WTC11 (cell line): Measurements from ENCODE around the gene CCDC28B. TPM values are rescaled to one million over a fixed set of nuclear protein-coding genes. Genes with fewer than 3 reads are reported as not detected.
A peak's percentile ranks its signal among the peaks of the same experiment; 100 is the strongest.

Source experiments
- ATAC-seq: fragments of 200-7000 bp; cut with Tn5 transposase; 2 replicates; pipeline ENCODE4 v1.10.0; 2021; ENCODE audit warnings: mild to moderate bottlenecking, moderate library complexity
- CTCF ChIA-PET: fragments of 300-600 bp; sonication (Branson Sonifier 250); formaldehyde crosslinking; loops from one replicate; lab custom pipeline; 2021; ENCODE audit warnings: antibody characterized with exemption; lab: Charles Lee
- POLR2A ChIA-PET: fragments of 350-600 bp; sonication (Branson Sonifier 250); formaldehyde crosslinking; loops from one replicate; lab custom pipeline; 2021; ENCODE audit warnings: antibody characterized with exemption; lab: Charles Lee
- DNase-seq: peaks from one replicate; pipeline ENCODE4 v3.0.0; 2021; ENCODE audit warnings: low spot score
- H3K27ac Mint-ChIP-seq: 2 replicates; pipeline ENCODE4 v1.8.0; 2021; ENCODE audit warnings: mixed read lengths
- H3K27me3 Mint-ChIP-seq: 2 replicates; pipeline ENCODE4 v1.8.0; 2021; ENCODE audit warnings: low read depth, mild to moderate bottlenecking, moderate library complexity, mixed read lengths
- H3K36me3 Mint-ChIP-seq: 2 replicates; pipeline ENCODE4 v1.8.0; 2021; ENCODE audit warnings: mixed read lengths
- H3K4me1 Mint-ChIP-seq: 2 replicates; pipeline ENCODE4 v1.8.0; 2022; ENCODE audit warnings: mixed read lengths
- H3K4me3 Mint-ChIP-seq: 2 replicates; pipeline ENCODE4 v1.8.0; 2021; ENCODE audit warnings: mild to moderate bottlenecking, moderate library complexity, mixed read lengths
- H3K9me3 Mint-ChIP-seq: 2 replicates; pipeline ENCODE4 v1.8.0; 2021; ENCODE audit warnings: mixed read lengths
- AR ChIP-seq: fragments of 250-450 bp; sonication (Bioruptor Pico); IDR thresholded peaks from 2 replicates; pipeline ENCODE4 v1.9.0; 2021; ENCODE audit warnings: mild to moderate bottlenecking
- ATF1 ChIP-seq: sonication (generic); formaldehyde crosslinking; IDR thresholded peaks from 2 replicates; pipeline ENCODE4 v1.8.1; 2023; ENCODE audit warnings: mild to moderate bottlenecking, moderate library complexity, missing genetic modification reagents
- ATF2 ChIP-seq: sonication (generic); formaldehyde crosslinking; IDR thresholded peaks from 2 replicates; pipeline ENCODE4 v1.8.1; 2022; ENCODE audit warnings: low read depth, missing genetic modification reagents, borderline replicate concordance
- ATF6 ChIP-seq: sonication (generic); formaldehyde crosslinking; IDR thresholded peaks from 2 replicates; pipeline ENCODE4 v1.8.1; 2023; ENCODE audit warnings: mild to moderate bottlenecking, missing genetic modification reagents
- CBFB ChIP-seq: sonication (generic); formaldehyde crosslinking; IDR thresholded peaks from 2 replicates; pipeline ENCODE4 v1.8.1; 2022; ENCODE audit warnings: mild to moderate bottlenecking, low read depth, missing genetic modification reagents
- E2F4 ChIP-seq: sonication (generic); formaldehyde crosslinking; IDR thresholded peaks from 2 replicates; pipeline ENCODE4 v1.8.1; 2022; ENCODE audit warnings: low read depth, mild to moderate bottlenecking, moderate library complexity, missing genetic modification reagents, borderline replicate concordance
- E2F5 ChIP-seq: sonication (generic); formaldehyde crosslinking; IDR thresholded peaks from 2 replicates; pipeline ENCODE4 v1.8.1; 2022; ENCODE audit warnings: mild to moderate bottlenecking, moderate library complexity, missing genetic modification reagents
- ESRRA ChIP-seq: sonication (generic); formaldehyde crosslinking; IDR thresholded peaks from 2 replicates; pipeline ENCODE4 v1.8.1; 2022; ENCODE audit warnings: mild to moderate bottlenecking, missing genetic modification reagents, borderline replicate concordance
- HMGA2 ChIP-seq: fragments of 250-450 bp; sonication (Bioruptor Pico); IDR thresholded peaks from 2 replicates; pipeline ENCODE4 v1.4.0; 2021; ENCODE audit warnings: mild to moderate bottlenecking, moderate library complexity
- HMGXB4 ChIP-seq: sonication (generic); formaldehyde crosslinking; IDR thresholded peaks from 2 replicates; pipeline ENCODE4 v1.8.1; 2023; ENCODE audit warnings: mild to moderate bottlenecking, moderate library complexity, missing genetic modification reagents
- IRF1 ChIP-seq: sonication (generic); formaldehyde crosslinking; IDR thresholded peaks from 2 replicates; pipeline ENCODE4 v1.8.0; 2023; ENCODE audit warnings: missing genetic modification reagents
- KAT7 ChIP-seq: sonication (generic); formaldehyde crosslinking; IDR thresholded peaks from 2 replicates; pipeline ENCODE4 v1.8.1; 2023; ENCODE audit warnings: missing genetic modification reagents, mild to moderate bottlenecking, borderline replicate concordance
- MXD4 ChIP-seq: fragments of 250-450 bp; sonication (Bioruptor Pico); IDR thresholded peaks from 2 replicates; pipeline ENCODE4 v1.8.0; 2021; ENCODE audit warnings: mild to moderate bottlenecking, moderate library complexity, borderline replicate concordance
- MYBL2 ChIP-seq: sonication (generic); formaldehyde crosslinking; IDR thresholded peaks from 2 replicates; pipeline ENCODE4 v1.8.1; 2023; ENCODE audit warnings: mild to moderate bottlenecking, moderate library complexity, missing genetic modification reagents
- NR1H2 ChIP-seq: sonication (generic); formaldehyde crosslinking; IDR thresholded peaks from 2 replicates; pipeline ENCODE4 v1.9.0; 2021; ENCODE audit warnings: mild to moderate bottlenecking, moderate library complexity, missing genetic modification reagents
- NR2C2 ChIP-seq: sonication (generic); formaldehyde crosslinking; IDR thresholded peaks from 2 replicates; pipeline ENCODE4 v1.8.0; 2022; ENCODE audit warnings: mild to moderate bottlenecking, missing genetic modification reagents
- SP1 ChIP-seq: sonication (generic); formaldehyde crosslinking; conservative IDR thresholded peaks from 2 replicates; pipeline ENCODE4 v1.8.1; 2022; ENCODE audit warnings: missing genetic modification reagents
- ZBTB21 ChIP-seq: sonication (generic); formaldehyde crosslinking; IDR thresholded peaks from 2 replicates; pipeline ENCODE4 v1.8.1; 2023; ENCODE audit warnings: mild to moderate bottlenecking, missing genetic modification reagents, borderline replicate concordance
- ZNF138 ChIP-seq: sonication (generic); formaldehyde crosslinking; conservative IDR thresholded peaks from 2 replicates; pipeline ENCODE4 v1.8.1; 2022; ENCODE audit warnings: mild to moderate bottlenecking, moderate library complexity, missing genetic modification reagents
- ZNF232 ChIP-seq: sonication (generic); formaldehyde crosslinking; IDR thresholded peaks from 2 replicates; pipeline ENCODE4 v1.8.0; 2022; ENCODE audit warnings: mild to moderate bottlenecking, missing genetic modification reagents
- ZNF423 ChIP-seq: fragments of 250-450 bp; sonication (Bioruptor Pico); IDR thresholded peaks from 2 replicates; pipeline ENCODE4 v2.1.2; 2022; ENCODE audit warnings: mild to moderate bottlenecking, moderate library complexity
- ZNF425 ChIP-seq: fragments of 250-450 bp; sonication (Bioruptor Pico); conservative IDR thresholded peaks from 2 replicates; pipeline ENCODE4 v1.9.0; 2021; ENCODE audit warnings: mild to moderate bottlenecking
- ZNF671 ChIP-seq: fragments of 250-450 bp; sonication (Bioruptor Pico); IDR thresholded peaks from 2 replicates; pipeline ENCODE4 v1.8.0; 2021; ENCODE audit warnings: mild to moderate bottlenecking
- total RNA-seq: library from RNA; stranded (reverse); gene quantifications from 3 replicates; pipeline ENCODE4 v1.2.3, GENCODE V29; 2021

The CCDC28B gene
- total RNA-seq, 1 experiment from 2014 or later: 34.4 TPM

- DNase-seq (peak; percentile 96), ATAC-seq (peak; percentile 85)
- CTCF ChIA-PET: interaction anchor here (0.5 to 6.1 kb wide), 51 partner anchors 10 to 459 kb away, joined by 3 to 75 read pairs (median 5); partner anchors contain the start of genes BSDC1, CCDC28B, DCDC2B and EIF3I
- peak overlapping the region; percentile 53 for H3K27ac Mint-ChIP-seq
- H3K9me3 Mint-ChIP-seq: no peaks in the 10 kb centered on the region
- peaks cover 40% of the 10 kb centered on the region for H3K4me1 Mint-ChIP-seq
- peaks cover 4% of the 10 kb centered on the region for H3K27me3 Mint-ChIP-seq
- H3K36me3 Mint-ChIP-seq: no peaks in the 10 kb centered on the region
- POLR2A ChIA-PET: interaction anchor here (0.6 to 3.2 kb wide), 15 partner anchors 8 to 163 kb away, joined by 3 to 30 read pairs (median 5); partner anchors contain the start of genes CCDC28B, IQCC, KPNA6 and MARCKSL1
- peak overlapping the region; percentile 57 for H3K4me3 Mint-ChIP-seq
- no peak for TF ChIP-seq ZNF423 (CRISPR knock-in tag)
- no peak for TF ChIP-seq ATF1 (CRISPR knock-in tag)
- TF ChIP-seq E2F4 (CRISPR knock-in tag): no peak
- TF ChIP-seq ATF6: no peak
- TF ChIP-seq ZBTB21: no peak
- TF ChIP-seq AR (CRISPR knock-in tag): no peak
- no peak for TF ChIP-seq IRF1
- no peak; the same call in 1 of the 2 replicates for TF ChIP-seq MXD4 (CRISPR knock-in tag)
- TF ChIP-seq NR1H2 (CRISPR knock-in tag): no peak
- TF ChIP-seq ZNF232 (CRISPR knock-in tag): no peak
- peak; percentile 61; the same call in 1 of the 2 replicates for TF ChIP-seq SP1 (CRISPR knock-in tag)
- TF ChIP-seq ATF2: no peak
- no peak for TF ChIP-seq MYBL2 (CRISPR knock-in tag)
- TF ChIP-seq ZNF425 (CRISPR knock-in tag): no peak
- TF ChIP-seq KAT7: no peak
- no peak for TF ChIP-seq ZNF671 (CRISPR knock-in tag)
- TF ChIP-seq E2F5 (CRISPR knock-in tag): 0 out of 2 replicates have a peak, but pooled peaks have one; percentile 49
- peak; percentile 85; the same call in 1 of the 2 replicates for TF ChIP-seq HMGXB4 (CRISPR knock-in tag)
- TF ChIP-seq CBFB (CRISPR knock-in tag): no peak; the same call in 1 of the 2 replicates
- TF ChIP-seq ZNF138 (CRISPR knock-in tag): no peak
- TF ChIP-seq ESRRA (CRISPR knock-in tag): no peak
- no peak for TF ChIP-seq HMGA2
- no peak for TF ChIP-seq NR2C2 (CRISPR knock-in tag)
Observed at GRCh38 chr1:32247983-32248889, 47.8 kb downstream of the CCDC28B start.
